SH-SY5Y (cell line): ENCODE data around the gene FOXA3.

Experiments used
- GATA2 ChIP-seq: IDR thresholded peaks from 2 replicates; pipeline ENCODE4 v1.6.1; 2011; ENCODE audit warnings: mild to moderate bottlenecking, low read depth, low read length
- GATA3 ChIP-seq: IDR thresholded peaks from 2 replicates; pipeline ENCODE4 v1.6.1; 2011; ENCODE audit warnings: low read depth, mild to moderate bottlenecking, low read length, moderate library complexity

DNA sequence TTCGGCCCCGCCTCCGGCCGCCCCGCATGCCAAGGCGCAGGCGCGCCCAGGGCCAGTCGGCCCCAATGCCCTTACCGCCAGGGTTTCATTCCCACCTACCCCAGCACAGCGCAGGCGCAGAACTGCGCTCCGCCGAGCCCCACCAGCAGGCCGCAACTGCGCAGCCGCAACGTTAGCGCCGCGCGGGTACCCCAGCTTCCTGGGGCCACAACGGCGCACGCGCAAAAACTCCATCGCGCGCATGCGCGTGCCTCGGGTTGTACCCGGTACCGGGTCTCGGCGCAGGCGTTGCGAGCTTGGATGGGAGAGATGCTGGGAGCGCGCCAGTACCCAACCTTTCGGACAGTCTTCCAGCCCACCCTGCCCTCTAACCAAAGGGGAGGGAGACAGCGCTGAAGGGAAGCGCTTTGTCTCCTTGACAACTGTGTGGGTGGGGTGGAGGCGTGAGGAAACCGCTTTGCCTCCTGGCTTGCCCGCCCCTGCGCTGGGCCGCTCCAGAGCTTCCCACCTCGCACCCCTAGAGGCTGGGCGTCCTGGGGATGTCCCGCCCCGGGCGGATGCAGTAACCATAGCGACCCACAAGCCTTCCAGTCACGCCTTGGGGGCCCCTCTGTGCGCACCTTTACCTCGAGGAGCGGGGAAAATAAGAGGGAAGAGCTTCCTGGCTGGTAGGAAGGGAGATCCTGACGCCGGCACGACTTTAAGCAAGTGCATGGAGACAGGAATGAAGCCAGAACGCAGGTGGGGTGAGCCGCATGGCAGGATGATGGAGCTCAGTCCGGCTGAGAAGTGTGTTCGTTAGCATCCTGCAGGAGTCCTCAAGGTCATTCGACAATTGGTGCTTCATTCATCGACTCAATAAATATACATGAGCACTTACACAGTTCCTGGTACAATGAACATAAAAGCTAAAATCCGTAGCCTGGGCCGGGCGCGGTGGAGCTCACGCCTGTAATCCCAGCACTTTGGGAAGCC, 38.8 kb downstream of the FOXA3 start:
- TF ChIP-seq GATA2 (no peak), GATA3 (no peak)
